ENCODE results near the gene SEC31B. TPM values are rescaled to one million over a fixed set of nuclear protein-coding genes. Genes with fewer than 3 reads are reported as not detected.

SEC31B gene
- polyA plus RNA-seq, 1 donor (not counting 4 experiments of a cell fraction or from before 2014, with no cell fraction given): 4.9 TPM

DNA sequence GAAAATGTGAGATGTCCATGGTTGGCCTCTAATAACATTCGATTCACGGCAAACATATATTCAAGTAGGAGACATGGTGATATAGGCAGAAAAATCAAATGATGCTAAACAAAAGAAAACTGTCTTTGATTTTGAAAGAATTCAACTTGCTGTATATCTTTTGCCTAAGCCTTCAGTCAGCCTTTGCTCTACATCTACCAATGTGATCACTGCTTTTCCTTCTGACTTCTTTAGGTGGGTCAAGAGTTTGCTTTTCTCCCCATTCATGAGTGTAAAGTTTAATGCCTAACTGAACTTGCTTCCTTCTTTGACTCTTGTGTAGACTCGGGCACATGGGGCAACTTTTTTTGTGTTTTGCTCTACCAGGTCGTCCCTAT, 15.7 kb upstream of the SEC31B start:
- peak overlapping the region; percentile 80 for H3K4me2 ChIP-seq (ENCODE audit: control insufficient read depth, extremely low read depth, insufficient read depth, low read depth, low read length)
- H3K4me1 ChIP-seq (ENCODE audit: control insufficient read depth, extremely low read depth, insufficient read depth, low read length): peaks cover 13% of the 10 kb centered on the region
- no peaks in the 10 kb centered on the region for H3K27me3 ChIP-seq (ENCODE audit: control insufficient read depth, extremely low read depth, insufficient read depth, low read length)
- H3K4me3 ChIP-seq (ENCODE audit: control insufficient read depth in 2 of 3, extremely low read depth in 1 of 3, insufficient read depth in 2 of 3, low read depth in 1 of 3, low read length in 3 of 3): peak overlapping the region; percentile 77 to 82 (median 77)
- TF ChIP-seq, protein P1, sequence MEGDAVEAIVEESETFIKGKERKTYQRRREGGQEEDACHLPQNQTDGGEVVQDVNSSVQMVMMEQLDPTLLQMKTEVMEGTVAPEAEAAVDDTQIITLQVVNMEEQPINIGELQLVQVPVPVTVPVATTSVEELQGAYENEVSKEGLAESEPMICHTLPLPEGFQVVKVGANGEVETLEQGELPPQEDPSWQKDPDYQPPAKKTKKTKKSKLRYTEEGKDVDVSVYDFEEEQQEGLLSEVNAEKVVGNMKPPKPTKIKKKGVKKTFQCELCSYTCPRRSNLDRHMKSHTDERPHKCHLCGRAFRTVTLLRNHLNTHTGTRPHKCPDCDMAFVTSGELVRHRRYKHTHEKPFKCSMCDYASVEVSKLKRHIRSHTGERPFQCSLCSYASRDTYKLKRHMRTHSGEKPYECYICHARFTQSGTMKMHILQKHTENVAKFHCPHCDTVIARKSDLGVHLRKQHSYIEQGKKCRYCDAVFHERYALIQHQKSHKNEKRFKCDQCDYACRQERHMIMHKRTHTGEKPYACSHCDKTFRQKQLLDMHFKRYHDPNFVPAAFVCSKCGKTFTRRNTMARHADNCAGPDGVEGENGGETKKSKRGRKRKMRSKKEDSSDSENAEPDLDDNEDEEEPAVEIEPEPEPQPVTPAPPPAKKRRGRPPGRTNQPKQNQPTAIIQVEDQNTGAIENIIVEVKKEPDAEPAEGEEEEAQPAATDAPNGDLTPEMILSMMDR (optimal IDR thresholded peaks at IDR 0.05 in 1 of 3, IDR thresholded peaks at IDR 0.05 in 1 of 3, conservative IDR thresholded peaks at IDR 0.05 in 1 of 3; ENCODE audit: extremely low read depth in 1 of 3, insufficient read depth in 2 of 3, low read length in 3 of 3): no peak
- TF ChIP-seq EZH2 (IDR thresholded peaks at IDR 0.05; ENCODE audit: low read length): no peak
- dilution Hi-C loops (cut with MboI; ENCODE audit: extremely low pct_ligation_motif_present, low sequenced_read_pairs): no loop called here
- H3K9me1 ChIP-seq (ENCODE audit: control insufficient read depth, extremely low read depth, insufficient read depth, low read length): no peaks in the 10 kb centered on the region
- no peak overlapping the region for H3K27ac ChIP-seq (ENCODE audit: control insufficient read depth, insufficient read depth, low read length)
- peak overlapping the region; percentile 72 for H3K9ac ChIP-seq (ENCODE audit: control insufficient read depth, extremely low read depth, insufficient read depth, low read length)
- peak overlapping the region; percentile 89 for H2AFZ ChIP-seq (ENCODE audit: control insufficient read depth, low read length)
- FAIRE-seq: no peak
- H3K9me3 ChIP-seq (ENCODE audit: control insufficient read depth, low read depth, low read length): no peaks in the 10 kb centered on the region
- H4K20me1 ChIP-seq (ENCODE audit: control insufficient read depth, extremely low read depth, insufficient read depth, low read length): no peaks in the 10 kb centered on the region
- H3K36me3 ChIP-seq (ENCODE audit: control insufficient read depth in 2 of 2, extremely low read depth in 1 of 2, insufficient read depth in 2 of 2, low read length in 2 of 2): peaks cover 2 to 6% of the 10 kb centered on the region in 2 experiments
- no peak for DNase-seq (ENCODE audit: low read depth, low spot score)
- peaks cover 34% of the 10 kb centered on the region for H3K79me2 ChIP-seq (ENCODE audit: control insufficient read depth, insufficient read depth, low read length)

DNA sequence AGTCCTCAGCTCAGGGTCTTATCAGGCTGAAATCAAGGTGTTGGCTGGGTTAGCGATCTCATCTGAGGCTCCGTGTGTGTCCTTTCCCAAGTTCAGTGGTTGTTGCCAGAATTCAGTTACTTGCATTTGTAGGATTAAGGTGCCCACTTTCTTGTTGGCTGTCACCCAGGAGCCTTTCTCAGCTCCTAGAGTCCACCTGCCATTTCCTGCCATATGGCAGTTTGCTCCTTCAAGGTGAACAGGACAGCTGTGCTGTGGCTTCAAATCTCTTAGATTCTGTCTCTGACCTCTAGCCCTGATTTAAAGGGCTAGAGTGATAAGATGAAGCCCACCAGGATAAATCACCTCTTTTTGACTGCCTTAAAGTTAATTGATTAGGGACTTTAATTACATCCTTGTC, 15.1 kb upstream of the SEC31B start:
- no peak for FAIRE-seq

More for the DNA sequence above, 15.1 kb upstream of the SEC31B start:
- TF ChIP-seq, protein P1 (optimal IDR thresholded peaks at IDR 0.05 in 1 of 3, IDR thresholded peaks at IDR 0.05 in 1 of 3, conservative IDR thresholded peaks at IDR 0.05 in 1 of 3; ENCODE audit: extremely low read depth in 1 of 3, insufficient read depth in 2 of 3, low read length in 3 of 3): no peak
- no peak for TF ChIP-seq EZH2 (IDR thresholded peaks at IDR 0.05; ENCODE audit: low read length)
- dilution Hi-C loops (cut with MboI; ENCODE audit: extremely low pct_ligation_motif_present, low sequenced_read_pairs): no loop called here
- H3K79me2 ChIP-seq (ENCODE audit: control insufficient read depth, insufficient read depth, low read length): peaks cover 34% of the 10 kb centered on the region
- H3K27me3 ChIP-seq (ENCODE audit: control insufficient read depth, extremely low read depth, insufficient read depth, low read length): no peaks in the 10 kb centered on the region
- peaks cover 18% of the 10 kb centered on the region for H3K4me1 ChIP-seq (ENCODE audit: control insufficient read depth, extremely low read depth, insufficient read depth, low read length)
- no peak for DNase-seq (ENCODE audit: low read depth, low spot score)
- peak overlapping the region; percentile 18 for H2AFZ ChIP-seq (ENCODE audit: control insufficient read depth, low read length)
- H3K4me3 ChIP-seq (ENCODE audit: control insufficient read depth in 2 of 3, extremely low read depth in 1 of 3, insufficient read depth in 2 of 3, low read depth in 1 of 3, low read length in 3 of 3): no peak overlapping the region
- H3K36me3 ChIP-seq (ENCODE audit: control insufficient read depth in 2 of 2, extremely low read depth in 1 of 2, insufficient read depth in 2 of 2, low read length in 2 of 2): peaks cover 1 to 5% of the 10 kb centered on the region in 2 experiments
- H4K20me1 ChIP-seq (ENCODE audit: control insufficient read depth, extremely low read depth, insufficient read depth, low read length): no peaks in the 10 kb centered on the region
- H3K9me3 ChIP-seq (ENCODE audit: control insufficient read depth, low read depth, low read length): no peaks in the 10 kb centered on the region
- H3K4me2 ChIP-seq (ENCODE audit: control insufficient read depth, extremely low read depth, insufficient read depth, low read depth, low read length): no peak overlapping the region
- no peak overlapping the region for H3K9ac ChIP-seq (ENCODE audit: control insufficient read depth, extremely low read depth, insufficient read depth, low read length)
- no peak overlapping the region for H3K27ac ChIP-seq (ENCODE audit: control insufficient read depth, insufficient read depth, low read length)
- no peaks in the 10 kb centered on the region for H3K9me1 ChIP-seq (ENCODE audit: control insufficient read depth, extremely low read depth, insufficient read depth, low read length)
